Mucosa of stomach (tissue), 1 donor: ENCODE results near the gene CSNK2A3.
"Not testable (repeated sequence)": the region's sequence is repeated elsewhere in the genome, so short reads cannot be mapped to it uniquely, and the experiment has no call there.

Source experiments
- H3K27me3 ChIP-seq: one replicate; pipeline ENCODE4 v1.7.0; 2013; ENCODE audit warnings: mild to moderate bottlenecking, low read length; ENCODE audit not compliant: control insufficient read depth, insufficient read depth
- H3K36me3 ChIP-seq: one replicate; pipeline ENCODE4 v1.7.0; 2013; ENCODE audit warnings: low read length; ENCODE audit not compliant: control insufficient read depth, insufficient read depth
- H3K4me1 ChIP-seq: one replicate; pipeline ENCODE4 v1.7.0; 2013; ENCODE audit warnings: mild to moderate bottlenecking, low read length; ENCODE audit not compliant: control insufficient read depth, insufficient read depth
- H3K4me3 ChIP-seq: one replicate; pipeline ENCODE4 v1.7.0; 2013; ENCODE audit warnings: low read length
- H3K9ac ChIP-seq: one replicate; pipeline ENCODE4 v1.7.0; 2013; ENCODE audit warnings: mild to moderate bottlenecking, low read length, moderate library complexity
- H3K9me3 ChIP-seq: one replicate; pipeline ENCODE4 v1.7.0; 2013; ENCODE audit warnings: mild to moderate bottlenecking, low read length, moderate library complexity; ENCODE audit not compliant: control insufficient read depth
- donor health status: Pancreatic carcinoma.

CSNK2A3 gene

GRCh38 chr11:11374358-11375148 lies 21.5 kb upstream of the CSNK2A3 start:
- no peaks in the 10 kb centered on the region for H3K4me1 ChIP-seq
- no peaks in the 10 kb centered on the region for H3K27me3 ChIP-seq
- no peak overlapping the region for H3K4me3 ChIP-seq
- no peaks in the 10 kb centered on the region for H3K36me3 ChIP-seq
- H3K9me3 ChIP-seq = no peaks in the 10 kb centered on the region
- H3K9ac ChIP-seq = no peak overlapping the region

GRCh38 chr11:11373934-11374333 lies 20.9 kb upstream of the CSNK2A3 start:
- H3K9me3 ChIP-seq = no peaks in the 10 kb centered on the region

GRCh38 chr11:11372461-11372860 lies 19.4 kb upstream of the CSNK2A3 start:
- Histone ChIP-seq H3K4me1 (no peaks in the 10 kb centered on the region), H3K36me3 (no peaks in the 10 kb centered on the region), H3K9ac (no peak overlapping the region), H3K9me3 (no peaks in the 10 kb centered on the region), H3K4me3 (no peak overlapping the region), H3K27me3 (no peaks in the 10 kb centered on the region)

More at GRCh38 chr11:11373934-11374333, 20.9 kb upstream of the CSNK2A3 start:
- Histone ChIP-seq H3K4me1 (no peaks in the 10 kb centered on the region), H3K36me3 (no peaks in the 10 kb centered on the region), H3K4me3 (no peak overlapping the region), H3K9ac (no peak overlapping the region), H3K27me3 (no peaks in the 10 kb centered on the region)

GRCh38 chr11:11370962-11371303 lies 17.9 kb upstream of the CSNK2A3 start:
- Histone ChIP-seq H3K4me3 (no peak overlapping the region), H3K36me3 (no peaks in the 10 kb centered on the region), H3K9ac (no peak overlapping the region), H3K4me1 (no peaks in the 10 kb centered on the region), H3K27me3 (no peaks in the 10 kb centered on the region), H3K9me3 (no peaks in the 10 kb centered on the region)

- no peaks in the 10 kb centered on the region for H3K36me3 ChIP-seq
- H3K9me3 ChIP-seq = no peaks in the 10 kb centered on the region
- H3K27me3 ChIP-seq = no peaks in the 10 kb centered on the region
- no peak overlapping the region for H3K4me3 ChIP-seq
- no peak overlapping the region for H3K9ac ChIP-seq
- H3K4me1 ChIP-seq = no peaks in the 10 kb centered on the region
Observed at GRCh38 chr11:11370255-11370961, 17.4 kb upstream of the CSNK2A3 start.

GRCh38 chr11:11366793-11367192 lies 13.7 kb upstream of the CSNK2A3 start:
- H3K4me3 ChIP-seq = no peak overlapping the region
- H3K4me1 ChIP-seq = no peaks in the 10 kb centered on the region
- no peak overlapping the region for H3K9ac ChIP-seq
- no peaks in the 10 kb centered on the region for H3K9me3 ChIP-seq
- H3K36me3 ChIP-seq = no peaks in the 10 kb centered on the region
- H3K27me3 ChIP-seq = no peaks in the 10 kb centered on the region

- Histone ChIP-seq H3K4me1 (no peaks in the 10 kb centered on the region), H3K4me3 (no peak overlapping the region), H3K36me3 (no peaks in the 10 kb centered on the region), H3K9ac (no peak overlapping the region), H3K27me3 (no peaks in the 10 kb centered on the region), H3K9me3 (no peaks in the 10 kb centered on the region)
Observed at GRCh38 chr11:11363674-11364073, 10.6 kb upstream of the CSNK2A3 start.

- no peaks in the 10 kb centered on the region for H3K36me3 ChIP-seq
- no peaks in the 10 kb centered on the region for H3K27me3 ChIP-seq
- H3K9ac ChIP-seq = no peak overlapping the region
- no peaks in the 10 kb centered on the region for H3K4me1 ChIP-seq
- H3K4me3 ChIP-seq = no peak overlapping the region
- H3K9me3 ChIP-seq = no peaks in the 10 kb centered on the region
Observed at GRCh38 chr11:11359611-11360010, 6.6 kb upstream of the CSNK2A3 start.

- H3K27me3 ChIP-seq = no peaks in the 10 kb centered on the region
- H3K4me3 ChIP-seq = no peak overlapping the region
- no peaks in the 10 kb centered on the region for H3K36me3 ChIP-seq
- no peaks in the 10 kb centered on the region for H3K4me1 ChIP-seq
- no peak overlapping the region for H3K9ac ChIP-seq
- no peaks in the 10 kb centered on the region for H3K9me3 ChIP-seq
Observed at GRCh38 chr11:11356842-11357241, 3.8 kb upstream of the CSNK2A3 start.

GRCh38 chr11:11351851-11352250 lies 1.2 kb downstream of the CSNK2A3 start:
- H3K4me1 ChIP-seq, H3K27me3 ChIP-seq, H3K36me3 ChIP-seq, H3K9ac ChIP-seq, H3K4me3 ChIP-seq, H3K9me3 ChIP-seq: not testable (repeated sequence)

- no peaks in the 10 kb centered on the region for H3K4me1 ChIP-seq
- no peaks in the 10 kb centered on the region for H3K9me3 ChIP-seq
- no peak overlapping the region for H3K4me3 ChIP-seq
- H3K9ac ChIP-seq = no peak overlapping the region
- H3K36me3 ChIP-seq = no peaks in the 10 kb centered on the region
- no peaks in the 10 kb centered on the region for H3K27me3 ChIP-seq
Observed at GRCh38 chr11:11351042-11351586, 1.9 kb downstream of the CSNK2A3 start.

- no peaks in the 10 kb centered on the region for H3K4me1 ChIP-seq
- H3K9ac ChIP-seq = no peak overlapping the region
- no peaks in the 10 kb centered on the region for H3K36me3 ChIP-seq
- H3K4me3 ChIP-seq = no peak overlapping the region
- no peaks in the 10 kb centered on the region for H3K27me3 ChIP-seq
- H3K9me3 ChIP-seq = no peaks in the 10 kb centered on the region
Observed at GRCh38 chr11:11349870-11350337, 3.1 kb downstream of the CSNK2A3 start.
